RWPE1 (cell line): ENCODE measurements around the gene GOLGA2.

Experiments used
- CTCF ChIA-PET: fragments of 350-600 bp; sonication (Branson Sonifier 250); formaldehyde crosslinking; extraction: SDS; loops from one replicate; lab custom pipeline; 2021; lab: Yijun Ruan, JAX
- POLR2A ChIA-PET: fragments of 400-600 bp; formaldehyde crosslinking; extraction: SDS; loops from one replicate; lab custom pipeline; 2020; ENCODE audit warnings: antibody characterized with exemption; ENCODE audit not compliant: low non-redundant PET; lab: Yijun Ruan, JAX
- DNase-seq: peaks from one replicate; pipeline ENCODE4 v3.0.0; 2012; ENCODE audit warnings: low spot score
- H3K27ac ChIP-seq: fragments of 450-650 bp; 2 replicates; pipeline ENCODE4 v1.5.1; 2017
- TF ChIP-seq, protein P1 (sequence below): fragments of 450-650 bp; conservative IDR thresholded peaks from 2 replicates; pipeline ENCODE4 v1.5.1; 2017; ENCODE audit warnings: low read depth, mild to moderate bottlenecking

GOLGA2 gene

DNA sequence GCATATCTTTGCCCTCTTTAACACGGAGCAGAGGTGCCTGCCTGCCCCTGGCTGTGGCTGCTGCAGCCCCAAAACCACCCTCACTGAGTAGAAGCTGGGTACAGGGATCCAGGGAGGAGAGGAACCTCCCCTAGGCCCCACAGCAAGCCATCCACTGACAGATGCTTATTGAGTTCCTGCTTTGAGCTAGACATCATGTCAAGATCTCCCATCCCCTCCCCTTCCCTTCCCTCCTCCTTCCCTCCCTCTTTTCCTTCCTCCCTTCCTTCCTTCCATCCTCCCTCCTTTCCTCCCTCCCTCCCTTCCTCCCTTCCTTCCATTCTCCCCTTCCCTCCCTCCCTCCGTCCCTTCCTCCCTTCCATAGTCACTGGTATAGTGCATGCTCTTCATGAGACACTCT is 29.3 kb downstream of the GOLGA2 start:
- ChIA-PET POLR2A (no interaction called here), CTCF (no interaction called here)
- H3K27ac ChIP-seq, result peak overlapping the region; percentile 33
- no peak for DNase-seq
- TF ChIP-seq, protein P1, sequence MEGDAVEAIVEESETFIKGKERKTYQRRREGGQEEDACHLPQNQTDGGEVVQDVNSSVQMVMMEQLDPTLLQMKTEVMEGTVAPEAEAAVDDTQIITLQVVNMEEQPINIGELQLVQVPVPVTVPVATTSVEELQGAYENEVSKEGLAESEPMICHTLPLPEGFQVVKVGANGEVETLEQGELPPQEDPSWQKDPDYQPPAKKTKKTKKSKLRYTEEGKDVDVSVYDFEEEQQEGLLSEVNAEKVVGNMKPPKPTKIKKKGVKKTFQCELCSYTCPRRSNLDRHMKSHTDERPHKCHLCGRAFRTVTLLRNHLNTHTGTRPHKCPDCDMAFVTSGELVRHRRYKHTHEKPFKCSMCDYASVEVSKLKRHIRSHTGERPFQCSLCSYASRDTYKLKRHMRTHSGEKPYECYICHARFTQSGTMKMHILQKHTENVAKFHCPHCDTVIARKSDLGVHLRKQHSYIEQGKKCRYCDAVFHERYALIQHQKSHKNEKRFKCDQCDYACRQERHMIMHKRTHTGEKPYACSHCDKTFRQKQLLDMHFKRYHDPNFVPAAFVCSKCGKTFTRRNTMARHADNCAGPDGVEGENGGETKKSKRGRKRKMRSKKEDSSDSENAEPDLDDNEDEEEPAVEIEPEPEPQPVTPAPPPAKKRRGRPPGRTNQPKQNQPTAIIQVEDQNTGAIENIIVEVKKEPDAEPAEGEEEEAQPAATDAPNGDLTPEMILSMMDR, result no peak

DNA sequence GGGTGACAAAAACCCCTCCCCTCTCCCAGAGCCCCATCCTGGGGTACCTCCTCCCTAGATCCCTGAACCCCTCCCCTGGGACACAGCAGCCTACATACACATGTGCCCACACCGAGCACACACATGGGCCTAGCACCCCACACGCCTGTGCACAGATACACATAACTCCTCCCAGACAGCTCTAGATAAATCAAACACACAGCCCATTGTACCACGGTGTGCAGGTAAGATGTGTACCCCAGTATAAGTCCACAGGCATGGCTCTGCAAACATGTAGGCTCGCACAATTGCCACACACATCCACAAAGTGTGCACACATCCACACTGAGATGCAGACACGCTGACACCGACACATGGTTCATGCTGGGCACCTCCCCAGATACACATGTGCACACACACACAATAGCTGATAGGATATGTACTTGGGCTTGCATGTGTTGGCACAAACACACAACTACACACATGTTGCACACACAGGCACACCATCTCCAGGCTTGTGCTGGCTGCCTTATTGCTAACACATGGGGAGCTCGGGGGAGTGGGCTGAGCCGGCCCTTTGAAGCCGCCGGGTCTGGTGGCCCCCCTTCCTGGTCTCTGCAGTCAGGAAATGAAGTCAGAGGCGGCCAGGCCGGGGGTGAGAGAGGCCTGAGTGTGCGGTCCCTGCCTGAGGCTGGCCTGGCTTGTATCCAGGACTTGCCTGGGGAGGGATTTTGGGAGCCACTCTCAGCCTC is 30.2 kb downstream of the GOLGA2 start:
- no peak for DNase-seq
- POLR2A ChIA-PET, result no interaction called here

DNA sequence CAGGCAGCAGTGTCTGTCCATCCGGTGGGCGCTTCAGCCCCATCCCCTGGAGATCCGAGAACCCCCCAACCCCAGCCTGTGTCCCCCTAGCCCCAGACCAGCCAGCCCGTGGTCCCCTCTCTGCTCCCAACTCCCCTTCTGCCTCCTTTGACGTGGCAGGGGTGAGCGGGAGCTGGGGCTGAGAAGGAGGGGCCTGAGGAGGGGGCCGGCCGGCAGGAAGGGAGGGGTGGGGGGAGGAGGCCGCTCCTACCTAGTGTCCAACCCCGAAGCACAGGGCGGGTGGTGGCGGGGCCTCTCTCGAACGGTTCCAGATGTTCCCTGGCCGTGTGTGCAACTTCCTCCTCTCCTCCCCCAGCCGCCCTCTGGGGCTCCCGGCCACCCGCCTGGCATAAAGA is 31.0 kb downstream of the GOLGA2 start:
- ChIA-PET CTCF (no interaction called here), POLR2A (no interaction called here)
- peak overlapping the region; percentile 33 for H3K27ac ChIP-seq
- TF ChIP-seq, protein P1, result no peak
- DNase-seq, result no peak

More for the DNA sequence above, 30.2 kb downstream of the GOLGA2 start:
- TF ChIP-seq, protein P1, result no peak
- CTCF ChIA-PET, result interaction anchor here (0.6 kb wide), 1 partner anchor 16 kb away, joined by 3 read pairs; no protein-coding TSS in a partner anchor
- peak overlapping the region; percentile 33 for H3K27ac ChIP-seq

DNA sequence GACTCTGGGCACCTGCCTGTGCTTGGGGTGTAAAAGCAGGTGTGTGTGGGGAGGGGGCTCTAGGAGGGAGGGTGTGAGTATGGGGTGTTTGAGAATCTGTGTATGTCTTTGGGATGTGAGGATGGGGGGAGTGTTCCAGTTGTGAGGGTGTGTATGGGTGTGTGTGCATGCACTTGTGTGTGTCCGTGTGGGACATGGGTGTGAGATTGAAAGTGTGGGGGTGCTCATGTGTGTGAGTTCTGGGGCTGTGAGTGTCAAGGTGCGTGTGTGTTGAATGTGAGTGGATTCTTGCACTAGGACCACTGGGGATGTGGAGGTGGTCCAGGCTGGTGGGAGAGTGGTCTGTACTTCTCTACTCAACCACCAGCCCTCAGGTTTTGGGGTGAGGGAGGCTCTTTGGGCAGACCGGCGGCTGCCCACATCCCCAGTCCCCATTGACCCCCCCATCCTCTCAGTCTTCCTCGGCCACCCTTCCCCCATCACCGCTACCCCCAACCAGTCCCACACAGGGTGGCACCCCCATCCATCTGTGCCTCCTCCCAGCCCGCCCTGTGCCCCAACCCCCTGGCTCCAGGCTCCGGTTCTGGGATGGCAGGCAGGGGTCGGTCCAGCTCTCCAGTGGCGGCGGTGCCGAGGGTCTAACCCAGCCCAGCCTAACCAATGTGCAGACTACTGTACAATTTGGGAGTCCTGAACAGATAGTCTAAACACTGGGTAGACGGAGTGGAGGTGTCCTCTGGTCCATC is 31.5 kb downstream of the GOLGA2 start:
- TF ChIP-seq, protein P1, result no peak
- POLR2A ChIA-PET, result no interaction called here
- peak overlapping the region; percentile 33 for H3K27ac ChIP-seq
- CTCF ChIA-PET, result no interaction called here
- DNase-seq, result no peak

DNA sequence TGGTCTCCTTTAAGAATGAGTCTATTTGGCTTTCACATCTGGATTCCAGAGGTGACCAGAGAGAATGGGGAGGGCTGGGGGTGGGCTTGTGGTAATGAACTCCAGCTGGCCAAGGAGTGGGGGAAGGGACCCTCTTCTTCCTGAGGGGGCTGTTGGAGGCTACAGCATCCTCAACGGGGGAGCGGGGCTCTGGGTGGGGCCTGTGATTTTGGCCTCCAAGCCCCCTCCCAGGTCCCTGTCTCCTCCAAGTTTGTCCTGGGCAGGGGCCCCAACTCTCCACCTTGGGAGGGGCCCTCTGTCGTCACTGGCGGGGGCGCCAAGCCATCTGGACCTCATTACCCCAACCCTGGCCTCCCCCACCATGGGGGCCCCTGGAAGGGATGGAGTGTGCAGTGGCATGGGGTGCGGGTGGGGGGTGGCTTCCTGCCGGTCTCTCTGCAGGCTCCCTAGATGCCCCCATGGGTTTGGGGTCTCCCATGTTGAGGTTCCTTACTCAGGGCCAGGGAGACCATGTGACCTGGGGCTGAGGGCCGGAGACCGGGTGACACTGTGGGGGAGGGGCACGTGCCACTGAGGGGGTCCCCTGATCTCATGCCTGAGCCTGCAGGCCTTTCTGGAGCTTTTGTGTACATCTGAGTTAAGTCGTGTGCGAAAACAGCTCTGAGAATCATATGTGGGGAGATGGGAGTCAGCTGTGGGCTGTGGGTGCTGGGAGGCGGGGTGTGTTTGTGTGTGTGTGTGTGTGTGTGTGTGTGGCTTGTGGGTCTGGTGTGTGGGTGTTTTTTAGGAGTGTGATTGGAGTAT is 32.4 kb downstream of the GOLGA2 start:
- no peak overlapping the region for H3K27ac ChIP-seq

More for the DNA sequence above, 32.4 kb downstream of the GOLGA2 start:
- POLR2A ChIA-PET, result no interaction called here
- DNase-seq, result no peak
- CTCF ChIA-PET, result interaction anchor here (0.6 kb wide), 1 partner anchor 598 kb away, joined by 3 read pairs; no protein-coding TSS in a partner anchor
- TF ChIP-seq, protein P1, result no peak
